ENCODE measurements around the gene CLEC17A. TPM values are rescaled to one million over a fixed set of nuclear protein-coding genes. Genes with fewer than 3 reads are reported as not detected.

The CLEC17A gene
- not detected in 5 replicates for total RNA-seq (2022; extraction: Qiagen RNA extraction; ENCODE audit: low read depth)

GRCh38 chr19:14582894-14583340, at the start of gene CLEC17A:
TSS of gene CLEC17A (plus strand) at chr19:14583084. CDS start at chr19:14583161, 77 bp downstream.

GRCh38 chr19:14571695-14572490, 11.0 kb upstream of the CLEC17A start, which contains the start of gene NDUFB7:
TSS of gene NDUFB7 (minus strand) at chr19:14572066. CDS start at chr19:14572000, 66 bp downstream.

Other genes with a start within 250 kb of the CLEC17A start
- 67.2 to 96.2 TPM (median 90.4 TPM) in 5 replicates for gene ADGRE5, start 201.6 kb upstream of the CLEC17A start, total RNA-seq (2022; extraction: Qiagen RNA extraction; ENCODE audit: low read depth)
- 117 to 136 TPM (median 127 TPM) in 5 replicates for gene DDX39A, start 163.7 kb upstream of the CLEC17A start, total RNA-seq (2022; extraction: Qiagen RNA extraction; ENCODE audit: low read depth)
- 65.5 to 79.7 TPM (median 74.4 TPM) in 5 replicates for gene PKN1, start 149.8 kb upstream of the CLEC17A start, total RNA-seq (2022; extraction: Qiagen RNA extraction; ENCODE audit: low read depth)
- 0.12 to 0.21 TPM (median 0.14 TPM) in 3 of 5 replicates, not detected in the others for gene PTGER1, start 107.7 kb upstream of the CLEC17A start, total RNA-seq (2022; extraction: Qiagen RNA extraction; ENCODE audit: low read depth)
- gene GIPC1, start 87.0 kb upstream of the CLEC17A start, total RNA-seq (2022; extraction: Qiagen RNA extraction; ENCODE audit: low read depth) = 94.0 to 148 TPM (median 141 TPM) in 5 replicates
- gene DNAJB1, start 64.7 kb upstream of the CLEC17A start, total RNA-seq (2022; extraction: Qiagen RNA extraction; ENCODE audit: low read depth) = 181 to 252 TPM (median 217 TPM) in 5 replicates
- gene TECR, start 53.5 kb upstream of the CLEC17A start, total RNA-seq (2022; extraction: Qiagen RNA extraction; ENCODE audit: low read depth) = 140 to 181 TPM (median 178 TPM) in 5 replicates
- gene NDUFB7, start 11.0 kb upstream of the CLEC17A start, total RNA-seq (2022; extraction: Qiagen RNA extraction; ENCODE audit: low read depth) = 181 to 199 TPM (median 193 TPM) in 5 replicates
- not detected in 5 replicates for gene ADGRE3, start 91.8 kb downstream of the CLEC17A start, total RNA-seq (2022; extraction: Qiagen RNA extraction; ENCODE audit: low read depth)
- 1.7 to 3.8 TPM (median 3.3 TPM) in 5 replicates for gene ZNF333, start 107.0 kb downstream of the CLEC17A start, total RNA-seq (2022; extraction: Qiagen RNA extraction; ENCODE audit: low read depth)
- 0.70 to 1.4 TPM (median 1.1 TPM) in 5 replicates for gene ADGRE2, start 195.5 kb downstream of the CLEC17A start, total RNA-seq (2022; extraction: Qiagen RNA extraction; ENCODE audit: low read depth)